ENCODE data around the gene HRH1. TPM values are rescaled to one million over a fixed set of nuclear protein-coding genes. Genes with fewer than 3 reads are reported as not detected.

Gene HRH1, protein sequence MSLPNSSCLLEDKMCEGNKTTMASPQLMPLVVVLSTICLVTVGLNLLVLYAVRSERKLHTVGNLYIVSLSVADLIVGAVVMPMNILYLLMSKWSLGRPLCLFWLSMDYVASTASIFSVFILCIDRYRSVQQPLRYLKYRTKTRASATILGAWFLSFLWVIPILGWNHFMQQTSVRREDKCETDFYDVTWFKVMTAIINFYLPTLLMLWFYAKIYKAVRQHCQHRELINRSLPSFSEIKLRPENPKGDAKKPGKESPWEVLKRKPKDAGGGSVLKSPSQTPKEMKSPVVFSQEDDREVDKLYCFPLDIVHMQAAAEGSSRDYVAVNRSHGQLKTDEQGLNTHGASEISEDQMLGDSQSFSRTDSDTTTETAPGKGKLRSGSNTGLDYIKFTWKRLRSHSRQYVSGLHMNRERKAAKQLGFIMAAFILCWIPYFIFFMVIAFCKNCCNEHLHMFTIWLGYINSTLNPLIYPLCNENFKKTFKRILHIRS
- 4.3 TPM for total RNA-seq

DNA sequence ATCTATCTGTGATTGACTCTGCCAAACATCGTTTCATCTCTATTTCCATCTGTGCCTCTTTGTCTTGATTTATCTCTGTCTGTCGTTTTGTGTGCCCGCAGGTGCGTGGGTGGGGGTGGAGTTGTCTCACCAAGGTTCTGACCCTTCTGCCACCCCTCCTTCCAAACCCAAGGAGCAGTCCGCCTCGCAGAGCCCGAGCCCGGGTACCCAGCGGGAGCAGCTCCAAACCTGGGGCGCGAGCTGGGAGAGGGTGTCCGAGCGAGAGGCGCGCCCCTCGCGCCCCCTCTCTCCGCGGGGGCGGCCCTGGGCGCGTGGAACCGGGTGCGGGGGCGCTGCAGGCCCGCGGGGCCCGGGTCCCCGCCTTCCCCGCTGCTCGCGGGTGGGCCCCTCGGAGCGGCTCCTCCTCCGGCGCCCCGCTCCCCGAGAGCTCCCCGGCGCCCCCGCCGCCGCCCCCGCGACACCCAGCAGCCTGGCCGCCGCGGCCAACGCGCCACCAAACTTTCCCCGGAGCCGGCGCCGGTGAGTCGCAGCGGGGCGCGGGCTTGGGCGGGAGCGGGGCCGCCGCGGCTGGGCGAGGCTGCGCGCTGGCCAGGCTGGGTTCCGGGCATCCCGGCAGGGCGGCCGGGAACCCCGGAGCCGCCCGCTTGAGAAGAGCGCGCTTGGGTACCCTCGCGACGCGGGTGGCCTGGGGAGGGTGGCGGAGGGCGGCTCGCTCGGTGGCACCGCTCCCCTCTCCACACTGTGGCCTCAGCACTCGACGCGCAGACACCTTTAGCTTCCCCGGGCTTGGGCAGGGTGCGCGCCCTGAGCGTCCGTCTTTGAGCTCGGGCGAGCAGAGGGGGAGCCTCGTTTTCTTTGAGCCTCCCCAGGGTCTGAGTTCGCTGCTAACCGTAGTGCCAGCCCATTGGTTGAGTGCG lies at the start of gene HRH1:
TSS of gene HRH1 (plus strand) at position 458 of the 917 bp plus-strand sequence. CDS start 104,545 bp downstream, outside the sequence.

DNA sequence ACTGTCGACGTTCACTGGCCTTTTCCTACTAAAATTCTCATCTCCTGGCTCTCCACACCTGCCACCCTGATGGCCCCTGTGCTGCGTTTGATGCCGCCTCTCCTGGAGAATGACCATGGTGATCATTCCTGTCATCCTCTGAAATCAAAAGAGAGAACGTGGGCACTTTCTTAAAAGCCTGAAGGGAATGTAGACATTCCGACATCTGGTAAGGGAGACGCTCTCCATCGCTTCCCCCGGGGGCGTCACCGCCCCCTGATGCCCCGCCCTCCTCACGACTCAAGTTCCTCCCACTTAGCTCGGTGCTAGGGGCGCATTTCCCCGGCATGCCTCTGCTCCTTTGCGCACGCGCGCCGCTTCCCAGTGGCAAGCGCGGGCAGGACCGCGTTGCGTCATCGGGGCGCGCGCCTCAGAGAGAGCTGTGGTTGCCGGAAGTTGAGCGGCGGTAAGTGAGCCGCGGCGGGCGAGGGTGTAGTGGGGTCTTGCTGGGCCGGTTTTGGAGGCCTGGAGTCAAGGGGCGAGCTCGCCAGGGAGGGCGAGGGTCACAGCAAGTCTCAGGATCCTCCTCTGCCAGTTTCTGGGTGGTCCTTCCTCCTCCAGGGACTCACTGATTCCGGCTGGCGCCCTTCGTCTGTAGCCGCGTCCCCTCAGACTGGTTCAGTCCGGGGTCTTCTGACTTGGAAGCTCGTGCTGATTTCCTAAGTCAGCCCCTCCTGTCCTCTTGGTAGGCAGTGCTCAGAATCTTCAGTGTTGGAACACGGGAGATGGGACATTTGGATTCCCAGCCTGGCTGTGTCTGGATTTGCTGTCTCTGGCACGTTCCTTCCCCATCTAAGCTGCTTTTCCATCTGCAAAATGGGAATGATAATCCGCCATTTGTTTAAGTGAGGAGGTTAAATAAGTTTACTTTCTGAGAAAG lies 118.0 kb downstream of the HRH1 start, which contains the start of gene ATG7:
TSS of gene ATG7 (plus strand) at position 412 of the 919 bp plus-strand sequence. CDS start 26,299 bp downstream, outside the sequence.

Small RNA genes lying within 50 kb of the gene (small RNA-seq; reads per million reads assigned to genes)
- not detected for gene AC083855.1 (ENCODE audit: low replicate concordance)

Other genes starting within 250 kb of the HRH1 start
- gene SLC6A1, start 161.7 kb upstream of the HRH1 start, total RNA-seq, result 1.6 TPM
- gene ATG7, start 117.9 kb downstream of the HRH1 start, total RNA-seq, result 46.2 TPM

Data from metanephros (tissue), 2 donors.